HepG2 (cell line): Measurements from ENCODE around the gene MAPRE3. TPM values are rescaled to one million over a fixed set of nuclear protein-coding genes. Genes with fewer than 3 reads are reported as not detected.

Experiments
- ATAC-seq: fragments of 200-7000 bp; cut with Tn5 transposase; 3 replicates; pipeline ENCODE4 v1.9.1; 2020; ENCODE audit warnings: mild to moderate bottlenecking, moderate library complexity
- BruUV-seq: library from RNA; stranded (reverse); fragments of 400-500 nt; replicated peaks from 2 replicates; lab custom pipeline; 2021; lab: Mats Ljungman, UMichigan
- CTCF ChIA-PET: fragments of 300-600 bp; formaldehyde crosslinking; extraction: SDS; loops from one replicate; lab custom pipeline; 2021; ENCODE audit warnings: low total read pairs, inconsistent platforms, low intra/inter-chr PET ratio; lab: Yijun Ruan, JAX
- POLR2A ChIA-PET: fragments of 350-600 bp; sonication (Branson Sonifier 250); formaldehyde crosslinking; loops from one replicate; lab custom pipeline; 2020; ENCODE audit warnings: antibody characterized with exemption, inconsistent platforms; lab: Yijun Ruan, JAX
- DNase-seq: peaks from one replicate; pipeline ENCODE4 v3.0.0-alpha.2; 2015; ENCODE audit warnings: low spot score
- FAIRE-seq: peaks from 3 replicates; lab custom pipeline; 2011; peaks lifted over from hg19 to GRCh38; lab: Jason Lieb, UNC
- H2AFZ ChIP-seq: one replicate; pipeline ENCODE4 v1.6.1; 2011; ENCODE audit warnings: low read length, inconsistent platforms
- H3K27ac ChIP-seq: fragments of 300-600 bp; 3 replicates; pipeline ENCODE4 v1.8.0; 2011; ENCODE audit warnings: mixed run types, mild to moderate bottlenecking, mixed read lengths, low read length, inconsistent platforms; ENCODE audit not compliant: insufficient read depth; ENCODE audit errors: extremely low read length
- H3K27me3 ChIP-seq, 2 experiments: fragments of 200-600 bp in 1 of 2; 2 replicates in 1 of 2; 3 replicates in 1 of 2; pipeline versions ENCODE4 v1.6.0 to v1.8.0; 2011; ENCODE audit warnings: low read length in 2 of 2, mild to moderate bottlenecking in 2 of 2, moderate library complexity in 2 of 2, inconsistent platforms in 1 of 2; ENCODE audit not compliant: insufficient read depth in 2 of 2, control insufficient read depth in 1 of 2
- H3K36me3 ChIP-seq, 2 experiments: fragments of 200-600 bp in 1 of 2; replicated peaks in 1 of 2; 2 replicates in 1 of 2; 3 replicates in 1 of 2; pipeline versions ENCODE4 v1.5.1 to v1.8.0; 2011; ENCODE audit warnings: low read length in 2 of 2, inconsistent platforms in 1 of 2; ENCODE audit not compliant: insufficient read depth in 2 of 2, control insufficient read depth in 1 of 2
- H3K4me1 ChIP-seq: 2 replicates; pipeline ENCODE4 v1.5.1; 2012; ENCODE audit warnings: low read length, inconsistent platforms; ENCODE audit not compliant: insufficient read depth
- H3K4me2 ChIP-seq: 2 replicates; pipeline ENCODE4 v1.6.0; 2011; ENCODE audit warnings: low read depth, low read length, inconsistent platforms
- H3K4me3 ChIP-seq, 3 experiments: fragments of 200-600 bp in 1 of 3; sonication (generic), shearing (Covaris generic) in 1 of 3; replicated peaks in 1 of 3; 2 replicates each; pipeline ENCODE4 v1.5.1; 2011 to 2016; ENCODE audit warnings: low read length in 3 of 3, inconsistent platforms in 2 of 3, low read depth in 2 of 3, mild to moderate bottlenecking in 2 of 3, control low read depth in 1 of 3, mixed read lengths in 1 of 3; ENCODE audit not compliant: insufficient read depth in 1 of 3
- H3K79me2 ChIP-seq: one replicate; pipeline ENCODE4 v1.6.1; 2011; ENCODE audit warnings: low read length, inconsistent platforms; ENCODE audit not compliant: insufficient read depth
- H3K9ac ChIP-seq: 2 replicates; pipeline ENCODE4 v1.6.0; 2011; ENCODE audit warnings: mild to moderate bottlenecking, low read depth, low read length, inconsistent platforms; ENCODE audit not compliant: insufficient read depth
- H3K9me3 ChIP-seq: 2 replicates; pipeline ENCODE4 v1.5.1; 2012; ENCODE audit warnings: mild to moderate bottlenecking, low read length
- H4K20me1 ChIP-seq: 2 replicates; pipeline ENCODE4 v1.6.0; 2011; ENCODE audit warnings: inconsistent platforms, mild to moderate bottlenecking, low read length, moderate library complexity; ENCODE audit not compliant: insufficient read depth
- CBX5 ChIP-seq: sonication (generic); formaldehyde crosslinking; IDR thresholded peaks from 2 replicates; pipeline ENCODE4 v1.4.0; 2020; ENCODE audit warnings: missing genetic modification reagents, borderline replicate concordance
- DR1 ChIP-seq: sonication (generic); formaldehyde crosslinking; IDR thresholded peaks from 2 replicates; pipeline ENCODE4 v1.8.0; 2021; ENCODE audit warnings: mild to moderate bottlenecking, missing genetic modification reagents, inconsistent platforms
- ELF4 ChIP-seq: sonication (generic); formaldehyde crosslinking; IDR thresholded peaks from 2 replicates; pipeline ENCODE4 v1.5.0; 2020; ENCODE audit warnings: missing genetic modification reagents, mild to moderate bottlenecking, moderate library complexity, borderline replicate concordance
- FUBP1 ChIP-seq: sonication (generic); formaldehyde crosslinking; IDR thresholded peaks from 2 replicates; pipeline ENCODE4 v1.5.1; 2020; ENCODE audit warnings: missing genetic modification reagents, mild to moderate bottlenecking, borderline replicate concordance
- GATA4 ChIP-seq: sonication (generic); IDR thresholded peaks from 2 replicates; pipeline ENCODE4 v1.6.1; 2016; ENCODE audit warnings: antibody characterized with exemption, low read depth, borderline replicate concordance
- JDP2 ChIP-seq: sonication (generic); formaldehyde crosslinking; IDR thresholded peaks from 2 replicates; pipeline ENCODE4 v1.8.1; 2022; ENCODE audit warnings: missing genetic modification reagents, borderline replicate concordance
- MBD4 ChIP-seq: IDR thresholded peaks from 2 replicates; pipeline ENCODE4 v1.6.1; 2012; ENCODE audit warnings: low read length, inconsistent platforms, borderline replicate concordance
- MLLT10 ChIP-seq: sonication (generic); formaldehyde crosslinking; IDR thresholded peaks from 2 replicates; pipeline ENCODE4 v1.4.0; 2020; ENCODE audit warnings: missing genetic modification reagents
- NKX3-1 ChIP-seq: sonication (generic); formaldehyde crosslinking; IDR thresholded peaks from 2 replicates; pipeline ENCODE4 v1.5.0; 2020; ENCODE audit warnings: missing genetic modification reagents
- NR2F6 ChIP-seq, 2 experiments: IDR thresholded peaks; 2 replicates each; pipeline ENCODE4 v1.6.1; 2016; ENCODE audit warnings: antibody characterized with exemption in 1 of 2, mild to moderate bottlenecking in 1 of 2
- SIN3B ChIP-seq: fragments of 150-350 bp; IDR thresholded peaks from 2 replicates; pipeline ENCODE4 v1.6.1; 2014; ENCODE audit warnings: low read length
- STAT5B ChIP-seq: sonication (generic); formaldehyde crosslinking; IDR thresholded peaks from 2 replicates; pipeline ENCODE4 v1.4.0; 2020; ENCODE audit warnings: missing genetic modification reagents
- SUZ12 ChIP-seq: fragments of 150-350 bp; IDR thresholded peaks from 2 replicates; pipeline ENCODE4 v1.6.1; 2014; ENCODE audit warnings: low read depth, low read length
- ZBTB34 ChIP-seq: sonication (generic); formaldehyde crosslinking; IDR thresholded peaks from 2 replicates; pipeline ENCODE4 v1.8.0; 2022; ENCODE audit warnings: mild to moderate bottlenecking, missing genetic modification reagents
- ZBTB42 ChIP-seq: sonication (generic); formaldehyde crosslinking; IDR thresholded peaks from 2 replicates; pipeline ENCODE4 v1.5.0; 2020; ENCODE audit warnings: mild to moderate bottlenecking, missing genetic modification reagents
- ZNF317 ChIP-seq: sonication (generic); formaldehyde crosslinking; IDR thresholded peaks from 2 replicates; pipeline ENCODE4 v1.5.0; 2020; ENCODE audit warnings: mild to moderate bottlenecking, missing genetic modification reagents
- ZNF558 ChIP-seq: sonication (generic); formaldehyde crosslinking; IDR thresholded peaks from 2 replicates; pipeline ENCODE4 v1.9.0; 2022; ENCODE audit warnings: mild to moderate bottlenecking, missing genetic modification reagents, borderline replicate concordance
- ZNF761 ChIP-seq: sonication (generic); formaldehyde crosslinking; conservative IDR thresholded peaks from 2 replicates; pipeline ENCODE4 v1.4.0; 2020; ENCODE audit warnings: mild to moderate bottlenecking, missing genetic modification reagents
- ZNF775 ChIP-seq: sonication (generic); formaldehyde crosslinking; IDR thresholded peaks from 2 replicates; pipeline ENCODE4 v1.4.0; 2020; ENCODE audit warnings: missing genetic modification reagents, mild to moderate bottlenecking, moderate library complexity, borderline replicate concordance
- WGBS: methylation state at CpG from one replicate; pipeline ENCODE4 v1.1.6; 2017; ENCODE audit warnings: low lambda C conversion rate; 5-methylcytosine and 5-hydroxymethylcytosine counted together
- in situ Hi-C: cut with HindIII; loops from 2 replicates; pipeline ENCODE4 v1.10.0; 2017; ENCODE audit warnings: low pct_unique_long_range_greater_than_20kb; ENCODE audit not compliant: extremely low pct_ligation_motif_present
- intact Hi-C: fragments of 100-400 bp; cut with micrococcal nuclease; formaldehyde crosslinking; loops from one replicate; pipeline ENCODE4 v1.10.0; 2022; ENCODE audit not compliant: unreplicated experiment
- polyA plus RNA-seq, 8 experiments: library from polyadenylated mRNA; depleted of rRNA in 3 of 8; stranded (reverse) in 7 of 8; unstranded in 1 of 8; fragments of >200 nt; fragmentation: Illumina TruSeq in 4 of 8; extraction: Trizol in 4 of 8; gene quantifications; 2 replicates each; pipeline versions ENCODE4 v1.2.1 to v1.2.3, GENCODE V29; 2011 to 2016; ENCODE audit warnings: low read depth in 4 of 8, missing spikeins in 1 of 8, mixed read lengths in 1 of 8; ENCODE audit not compliant: insufficient read depth in 1 of 8
- total RNA-seq, 5 experiments: library from RNA; depleted of rRNA; stranded (reverse); fragments of >200 nt; fragmentation: Illumina TruSeq; extraction: Trizol; gene quantifications; 2 replicates each; pipeline ENCODE4 v1.2.3, GENCODE V29; 2016; ENCODE audit warnings: low read depth in 1 of 5
- TF ChIP-seq, protein P1 (sequence below): sonication (generic); formaldehyde crosslinking; IDR thresholded peaks from 2 replicates; pipeline ENCODE4 v1.8.0; 2022; ENCODE audit warnings: mild to moderate bottlenecking, missing genetic modification reagents, borderline replicate concordance

The MAPRE3 gene
- total and polyA plus RNA-seq, 2 of the 13 experiments (the other 11 are each of a cell fraction or from before 2014, with no cell fraction given), result 0.31 to 0.91 TPM

DNA sequence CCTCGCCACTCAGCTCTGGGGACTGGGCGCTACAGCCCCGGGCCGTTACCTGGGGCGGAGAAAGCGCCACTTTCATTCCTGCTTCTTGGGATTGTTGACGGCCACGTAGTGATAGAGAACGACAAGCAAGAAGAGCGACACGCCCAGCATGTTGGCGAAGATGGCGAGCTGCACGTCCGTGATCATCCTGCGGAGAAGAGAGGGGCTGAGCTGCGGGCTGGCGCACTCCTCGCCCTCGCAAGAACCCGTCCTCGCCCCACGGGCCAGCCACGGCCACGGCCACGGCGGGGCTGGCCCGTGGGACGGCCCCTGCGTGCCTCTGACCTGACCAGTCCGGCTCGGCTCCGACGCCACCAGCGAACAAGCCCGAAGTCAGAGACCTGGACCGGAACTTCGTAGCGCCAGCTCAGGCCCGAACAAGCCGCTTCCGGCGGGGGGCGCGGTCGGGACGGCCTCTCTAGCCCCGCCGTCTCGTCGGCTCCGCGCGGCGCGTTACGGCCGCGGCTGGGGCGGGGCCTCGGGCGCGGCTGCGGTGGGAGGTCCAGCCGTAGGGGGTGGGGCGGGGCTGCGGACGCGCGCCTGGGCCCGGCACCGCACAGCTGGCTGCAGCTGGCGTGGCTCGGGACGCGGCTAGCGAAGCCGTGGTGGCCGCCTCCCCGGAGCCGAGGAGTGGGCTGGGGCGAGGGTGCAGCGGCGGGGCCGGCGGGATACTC lies 101.0 kb downstream of the MAPRE3 start, which contains the start of gene OST4:
OST4 (minus strand) TSS at position 378 of the 713 bp plus-strand sequence.
- Histone ChIP-seq H3K27me3 (peaks cover 0 to 16% of the 10 kb centered on the region in 2 experiments; a peak in 2 of 5 replicates), H3K9ac (peak within 1 kb of the TSS; percentile 97), H3K4me1 (peaks cover 70% of the 10 kb centered on the region), H3K79me2 (peaks cover 30% of the 10 kb centered on the region), H2AFZ (no peak within 1 kb of the TSS), H3K4me2 (peak within 1 kb of the TSS; percentile 96), H4K20me1 (no peaks in the 10 kb centered on the region), H3K36me3 (peaks cover 15 to 27% of the 10 kb centered on the region in 2 experiments), H3K4me3 (peak within 1 kb of the TSS; percentile 92 to 99 (median 98)), H3K9me3 (no peaks in the 10 kb centered on the region), H3K27ac (peak within 1 kb of the TSS; percentile 72)
- in situ Hi-C loops, result no loop called here
- CTCF ChIA-PET, result no interaction called here
- BruUV-seq, result no TSS peak
- POLR2A ChIA-PET, result interaction anchor here (0.8 to 4.3 kb wide), 15 partner anchors 9 to 557 kb away, joined by 3 to 106 read pairs (median 7); partner anchors contain the start of genes ABHD1, AGBL5, ATRAID and CCDC121
- intact Hi-C loops, result loop anchor here (1.0 kb wide), 1 partner anchor 20 kb away; the partner anchor contains the start of gene AGBL5
- FAIRE-seq (peak; percentile 32), DNase-seq (peak; percentile 88), ATAC-seq (peak; percentile 88)
- under 1% methylated on average over 25 of the region's 86 CpGs for WGBS
- TF ChIP-seq FUBP1 (CRISPR knock-in tag) (no peak), NKX3-1 (CRISPR knock-in tag) (0 out of 2 replicates have a peak, but pooled peaks have one; percentile 19), DR1 (peak; percentile 30; the same call in 1 of the 2 replicates), SUZ12 (no peak), JDP2 (CRISPR knock-in tag) (no peak; the same call in 1 of the 2 replicates), MLLT10 (CRISPR knock-in tag) (no peak), ELF4 (CRISPR knock-in tag) (no peak), ZNF775 (CRISPR knock-in tag) (no peak), ZNF317 (CRISPR knock-in tag) (no peak), GATA4 (no peak), ZNF761 (CRISPR knock-in tag) (0 out of 2 replicates have a peak, but pooled peaks have one; percentile 17), STAT5B (peak; percentile 8; the same call in 1 of the 2 replicates), MBD4 (no peak), CBX5 (no peak), ZBTB34 (CRISPR knock-in tag) (no peak), ZBTB42 (peak; percentile 94; the same call in 1 of the 2 replicates), ZNF558 (CRISPR knock-in tag) (no peak), SIN3B (peak; percentile 27; the same call in 1 of the 2 replicates), NR2F6 (IDR thresholded peaks at IDR 0.05) (no peak), NR2F6 (CRISPR knock-in tag; IDR thresholded peaks at IDR 0.05) (no peak)
- TF ChIP-seq, protein P1, sequence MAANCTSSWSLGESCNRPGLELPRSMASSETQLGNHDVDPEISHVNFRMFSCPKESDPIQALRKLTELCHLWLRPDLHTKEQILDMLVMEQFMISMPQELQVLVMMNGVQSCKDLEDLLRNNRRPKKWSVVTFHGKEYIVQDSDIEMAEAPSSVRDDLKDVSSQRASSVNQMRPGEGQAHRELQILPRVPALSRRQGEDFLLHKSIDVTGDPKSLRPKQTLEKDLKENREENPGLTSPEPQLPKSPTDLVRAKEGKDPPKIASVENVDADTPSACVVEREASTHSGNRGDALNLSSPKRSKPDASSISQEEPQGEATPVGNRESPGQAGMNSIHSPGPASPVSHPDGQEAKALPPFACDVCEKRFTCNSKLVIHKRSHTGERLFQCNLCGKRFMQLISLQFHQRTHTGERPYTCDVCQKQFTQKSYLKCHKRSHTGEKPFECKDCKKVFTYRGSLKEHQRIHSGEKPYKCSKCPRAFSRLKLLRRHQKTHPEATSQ, result no peak
